Measurements from ENCODE around the gene SMYD3.

DNA sequence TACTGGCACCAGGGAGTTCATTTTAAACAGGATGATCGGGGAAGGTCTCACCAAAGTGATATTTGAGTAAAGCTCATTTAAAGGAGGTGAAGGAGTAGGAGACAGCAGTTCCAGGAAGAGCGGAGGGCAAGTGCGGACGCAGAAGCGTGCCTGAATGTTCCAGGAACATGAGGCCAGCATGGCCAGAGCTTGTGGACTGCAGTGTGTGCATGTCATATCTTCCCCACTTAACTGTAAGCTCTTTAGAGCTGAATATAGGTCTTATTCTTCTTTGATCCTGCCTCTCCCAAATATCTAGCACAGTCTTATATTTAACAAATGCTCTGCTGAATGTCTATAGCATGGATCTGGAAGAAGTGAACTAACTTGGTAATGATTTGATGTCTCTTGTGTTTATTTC lies 639.3 kb downstream of the SMYD3 start:
- TF ChIP-seq SIN3A (IDR thresholded peaks at IDR 0.05; ENCODE audit: borderline replicate concordance, insufficient read depth, low read depth, low read length) (no peak), POLR2AphosphoS5 (IDR thresholded peaks at IDR 0.05; ENCODE audit: low read depth, low read length) (no peak), TCF7L2 (IDR thresholded peaks at IDR 0.05; ENCODE audit: low read depth, low read length) (no peak)
- TF ChIP-seq, protein P1, sequence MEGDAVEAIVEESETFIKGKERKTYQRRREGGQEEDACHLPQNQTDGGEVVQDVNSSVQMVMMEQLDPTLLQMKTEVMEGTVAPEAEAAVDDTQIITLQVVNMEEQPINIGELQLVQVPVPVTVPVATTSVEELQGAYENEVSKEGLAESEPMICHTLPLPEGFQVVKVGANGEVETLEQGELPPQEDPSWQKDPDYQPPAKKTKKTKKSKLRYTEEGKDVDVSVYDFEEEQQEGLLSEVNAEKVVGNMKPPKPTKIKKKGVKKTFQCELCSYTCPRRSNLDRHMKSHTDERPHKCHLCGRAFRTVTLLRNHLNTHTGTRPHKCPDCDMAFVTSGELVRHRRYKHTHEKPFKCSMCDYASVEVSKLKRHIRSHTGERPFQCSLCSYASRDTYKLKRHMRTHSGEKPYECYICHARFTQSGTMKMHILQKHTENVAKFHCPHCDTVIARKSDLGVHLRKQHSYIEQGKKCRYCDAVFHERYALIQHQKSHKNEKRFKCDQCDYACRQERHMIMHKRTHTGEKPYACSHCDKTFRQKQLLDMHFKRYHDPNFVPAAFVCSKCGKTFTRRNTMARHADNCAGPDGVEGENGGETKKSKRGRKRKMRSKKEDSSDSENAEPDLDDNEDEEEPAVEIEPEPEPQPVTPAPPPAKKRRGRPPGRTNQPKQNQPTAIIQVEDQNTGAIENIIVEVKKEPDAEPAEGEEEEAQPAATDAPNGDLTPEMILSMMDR (IDR thresholded peaks at IDR 0.05): no peak
- TF ChIP-seq, protein P2, sequence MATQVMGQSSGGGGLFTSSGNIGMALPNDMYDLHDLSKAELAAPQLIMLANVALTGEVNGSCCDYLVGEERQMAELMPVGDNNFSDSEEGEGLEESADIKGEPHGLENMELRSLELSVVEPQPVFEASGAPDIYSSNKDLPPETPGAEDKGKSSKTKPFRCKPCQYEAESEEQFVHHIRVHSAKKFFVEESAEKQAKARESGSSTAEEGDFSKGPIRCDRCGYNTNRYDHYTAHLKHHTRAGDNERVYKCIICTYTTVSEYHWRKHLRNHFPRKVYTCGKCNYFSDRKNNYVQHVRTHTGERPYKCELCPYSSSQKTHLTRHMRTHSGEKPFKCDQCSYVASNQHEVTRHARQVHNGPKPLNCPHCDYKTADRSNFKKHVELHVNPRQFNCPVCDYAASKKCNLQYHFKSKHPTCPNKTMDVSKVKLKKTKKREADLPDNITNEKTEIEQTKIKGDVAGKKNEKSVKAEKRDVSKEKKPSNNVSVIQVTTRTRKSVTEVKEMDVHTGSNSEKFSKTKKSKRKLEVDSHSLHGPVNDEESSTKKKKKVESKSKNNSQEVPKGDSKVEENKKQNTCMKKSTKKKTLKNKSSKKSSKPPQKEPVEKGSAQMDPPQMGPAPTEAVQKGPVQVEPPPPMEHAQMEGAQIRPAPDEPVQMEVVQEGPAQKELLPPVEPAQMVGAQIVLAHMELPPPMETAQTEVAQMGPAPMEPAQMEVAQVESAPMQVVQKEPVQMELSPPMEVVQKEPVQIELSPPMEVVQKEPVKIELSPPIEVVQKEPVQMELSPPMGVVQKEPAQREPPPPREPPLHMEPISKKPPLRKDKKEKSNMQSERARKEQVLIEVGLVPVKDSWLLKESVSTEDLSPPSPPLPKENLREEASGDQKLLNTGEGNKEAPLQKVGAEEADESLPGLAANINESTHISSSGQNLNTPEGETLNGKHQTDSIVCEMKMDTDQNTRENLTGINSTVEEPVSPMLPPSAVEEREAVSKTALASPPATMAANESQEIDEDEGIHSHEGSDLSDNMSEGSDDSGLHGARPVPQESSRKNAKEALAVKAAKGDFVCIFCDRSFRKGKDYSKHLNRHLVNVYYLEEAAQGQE (IDR thresholded peaks at IDR 0.05; ENCODE audit: insufficient read depth in 1 of 2, low read depth in 2 of 2, low read length in 1 of 2): no peak

All from Panc1 (cell line).